Stomach smooth muscle (tissue), 2 donors: ENCODE data around the gene SPRR2D.
"Not testable (repeated sequence)": the region's sequence is repeated elsewhere in the genome, so short reads cannot be mapped to it uniquely, and the experiment has no call there.

ENCODE experiments used
- H3K27ac ChIP-seq: one replicate; pipeline ENCODE4 v1.7.0; 2013; ENCODE audit warnings: mild to moderate bottlenecking, low read length, inconsistent platforms
- H3K27me3 ChIP-seq, 2 donors: one replicate each; pipeline ENCODE4 v1.7.0; 2013; ENCODE audit warnings: low read length in 2 of 2; ENCODE audit not compliant: insufficient read depth in 2 of 2, control insufficient read depth in 1 of 2
- H3K36me3 ChIP-seq, 2 donors: one replicate each; pipeline ENCODE4 v1.7.0; 2013; ENCODE audit warnings: low read length in 2 of 2; ENCODE audit not compliant: control insufficient read depth in 2 of 2, insufficient read depth in 2 of 2
- H3K4me1 ChIP-seq: one replicate; pipeline ENCODE4 v1.7.0; 2013; ENCODE audit warnings: low read length; ENCODE audit not compliant: control insufficient read depth, insufficient read depth
- H3K4me3 ChIP-seq, 2 donors: one replicate each; pipeline ENCODE4 v1.7.0; 2013; ENCODE audit warnings: low read length in 2 of 2
- H3K9ac ChIP-seq, 2 donors: one replicate each; pipeline ENCODE4 v1.7.0; 2013; ENCODE audit warnings: low read length in 2 of 2, mild to moderate bottlenecking in 1 of 2
- H3K9me3 ChIP-seq, 2 donors: one replicate each; pipeline ENCODE4 v1.7.0; 2013; ENCODE audit warnings: low read length in 2 of 2; ENCODE audit not compliant: control insufficient read depth in 2 of 2
- donor health status: healthy.
- donor health status: Pancreatic carcinoma.

Gene SPRR2D

DNA sequence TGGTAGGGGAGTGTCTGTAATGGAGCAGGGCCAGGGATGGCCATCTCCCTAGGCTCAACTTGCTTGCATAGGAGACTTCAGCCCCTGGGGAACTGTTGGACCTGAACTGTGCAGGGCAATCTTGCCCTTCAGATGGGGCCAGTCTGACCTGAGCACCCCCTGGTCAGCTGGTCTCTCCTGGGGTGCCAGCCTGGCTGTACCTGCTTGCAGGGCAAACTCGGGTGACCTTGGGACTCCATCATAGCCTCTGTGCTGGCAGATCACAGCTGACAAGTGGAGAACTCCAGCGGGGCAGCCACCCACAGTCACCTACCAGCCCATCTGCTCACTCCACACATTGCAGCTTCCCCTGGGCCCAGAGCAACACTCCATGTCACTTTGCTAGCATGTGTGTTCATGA lies 8.3 kb upstream of the SPRR2D start:
- H3K36me3 ChIP-seq: no peaks in the 10 kb centered on the region
- no peaks in the 10 kb centered on the region for H3K27me3 ChIP-seq
- H3K4me1 ChIP-seq: no peaks in the 10 kb centered on the region
- H3K27ac ChIP-seq: no peak overlapping the region
- H3K9ac ChIP-seq: no peak overlapping the region
- no peaks in the 10 kb centered on the region for H3K9me3 ChIP-seq
- no peak overlapping the region for H3K4me3 ChIP-seq

DNA sequence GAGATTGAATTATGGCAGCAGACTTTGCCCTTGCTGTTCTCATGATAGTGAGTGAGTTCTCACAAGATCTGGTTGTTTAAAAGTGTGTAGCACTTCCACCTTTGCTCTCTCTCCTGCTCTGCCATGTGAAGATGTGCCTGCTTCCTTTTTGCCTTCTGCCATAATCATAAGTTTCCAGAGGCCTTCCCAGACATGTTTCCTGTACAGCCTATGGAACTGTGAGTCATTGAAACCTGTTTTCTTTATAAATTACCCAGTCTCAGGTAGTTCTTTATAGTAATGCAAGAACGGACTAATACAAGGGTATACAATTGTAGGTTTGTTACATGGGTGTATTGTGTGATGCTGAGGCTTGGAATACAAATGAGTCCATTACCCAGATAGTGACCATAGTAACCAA lies 5.7 kb downstream of the SPRR2D start:
- H3K27me3 ChIP-seq: no peaks in the 10 kb centered on the region
- H3K36me3 ChIP-seq: no peaks in the 10 kb centered on the region
- H3K27ac ChIP-seq: no peak overlapping the region
- H3K9ac ChIP-seq: no peak overlapping the region
- H3K4me3 ChIP-seq: no peak overlapping the region
- H3K9me3 ChIP-seq: no peaks in the 10 kb centered on the region
- H3K4me1 ChIP-seq: no peaks in the 10 kb centered on the region

DNA sequence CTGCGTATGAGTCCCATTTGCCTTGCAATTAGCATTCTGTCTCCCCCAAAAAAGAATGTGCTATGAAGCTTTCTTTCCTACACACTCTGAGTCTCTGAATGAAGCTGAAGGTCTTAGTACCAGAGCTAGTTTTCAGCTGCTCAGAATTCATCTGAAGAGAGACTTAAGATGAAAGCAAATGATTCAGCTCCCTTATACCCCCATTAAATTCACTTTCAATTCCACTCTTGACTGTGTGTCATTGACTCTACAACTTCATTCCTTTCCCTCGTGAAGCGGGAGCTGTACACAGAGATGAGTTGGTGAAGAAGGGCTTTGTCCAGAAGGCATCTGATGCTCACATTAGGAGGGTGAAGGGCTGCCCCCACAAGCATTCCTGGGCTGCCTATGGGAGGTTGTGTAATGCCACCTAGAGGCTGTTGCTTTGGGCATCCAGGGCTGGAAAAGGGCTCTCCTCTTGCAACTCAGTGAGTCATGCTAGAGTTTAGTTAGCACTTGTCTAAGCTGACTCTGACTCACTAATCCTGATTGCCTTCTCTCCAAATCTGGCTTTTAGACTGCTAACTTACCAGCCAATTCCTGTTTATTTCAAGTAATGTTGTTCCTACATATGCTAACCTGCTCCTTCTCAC lies 8.1 kb downstream of the SPRR2D start:
- Histone ChIP-seq H3K36me3 (no peaks in the 10 kb centered on the region), H3K4me1 (no peaks in the 10 kb centered on the region), H3K4me3 (no peak overlapping the region), H3K9me3 (no peaks in the 10 kb centered on the region), H3K27ac (no peak overlapping the region), H3K9ac (no peak overlapping the region), H3K27me3 (no peaks in the 10 kb centered on the region)

DNA sequence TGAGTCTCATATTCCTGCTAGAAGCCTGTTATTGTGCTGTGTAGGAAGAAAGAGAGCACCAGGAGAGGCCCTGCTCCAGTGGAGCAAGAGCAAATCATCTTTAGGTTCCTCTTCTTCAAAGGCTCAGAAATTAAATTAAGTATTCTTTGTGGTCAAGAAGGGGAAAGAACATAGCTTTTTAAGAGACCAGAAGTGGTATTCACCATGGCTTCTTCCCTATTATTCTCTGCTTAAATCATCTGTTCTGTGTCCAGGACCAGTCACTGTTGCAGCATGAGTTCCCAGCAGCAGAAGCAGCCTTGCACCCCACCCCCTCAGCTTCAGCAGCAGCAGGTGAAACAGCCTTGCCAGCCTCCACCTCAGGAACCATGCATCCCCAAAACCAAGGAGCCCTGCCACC lies 8.8 kb downstream of the SPRR2D start:
- no peaks in the 10 kb centered on the region for H3K36me3 ChIP-seq
- no peaks in the 10 kb centered on the region for H3K4me1 ChIP-seq
- no peak overlapping the region for H3K27ac ChIP-seq
- H3K9me3 ChIP-seq: no peaks in the 10 kb centered on the region
- H3K4me3 ChIP-seq: no peak overlapping the region
- H3K27me3 ChIP-seq: no peaks in the 10 kb centered on the region
- no peak overlapping the region for H3K9ac ChIP-seq

DNA sequence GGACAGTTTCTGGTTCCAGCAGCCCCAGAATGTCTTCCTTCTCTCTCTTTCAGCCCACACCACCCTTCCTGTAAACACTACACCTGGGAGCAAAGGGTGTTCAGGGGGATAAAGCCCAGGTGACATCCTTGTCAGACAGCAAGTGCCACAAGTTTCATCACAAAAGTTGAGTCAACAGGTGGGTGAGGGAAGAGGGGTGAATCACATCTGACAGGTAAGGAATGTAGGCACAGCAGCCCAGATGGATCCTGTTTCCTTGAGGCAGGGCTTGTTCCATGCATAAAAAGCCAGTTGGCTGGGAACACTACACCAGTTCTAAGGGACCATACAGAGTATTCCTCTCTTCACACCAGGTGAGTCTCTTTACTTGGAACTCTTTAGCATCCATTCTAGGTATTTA lies 10.0 kb downstream of the SPRR2D start, which contains the start of gene SPRR1B:
SPRR1B (plus strand) TSS at position 309 of the 400 bp plus-strand sequence. CDS start 1,143 bp downstream, outside the sequence.
- Histone ChIP-seq H3K9ac (no peak within 1 kb of the TSS), H3K9me3 (no peaks in the 10 kb centered on the region), H3K4me3 (no peak within 1 kb of the TSS), H3K4me1 (no peaks in the 10 kb centered on the region), H3K36me3 (no peaks in the 10 kb centered on the region), H3K27me3 (no peaks in the 10 kb centered on the region), H3K27ac (no peak within 1 kb of the TSS)

DNA sequence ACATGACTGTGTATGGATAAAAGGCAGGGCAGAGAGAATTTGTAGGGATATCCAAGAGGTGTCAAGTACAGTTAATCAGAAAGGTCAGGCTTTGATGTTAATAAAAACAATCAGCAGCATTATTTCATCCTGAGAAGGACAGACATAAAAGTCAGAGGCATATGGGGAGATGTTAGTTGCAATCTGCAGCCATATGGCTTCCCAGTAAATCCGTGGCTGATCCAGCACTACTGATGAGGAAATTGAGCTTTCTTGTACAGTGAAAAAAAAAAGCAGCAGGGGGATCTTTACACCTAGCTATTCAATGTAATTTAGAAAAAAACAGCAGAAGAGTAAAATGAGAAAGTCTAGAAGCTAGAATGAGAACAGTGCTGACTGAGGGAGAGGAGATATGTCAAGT lies 12.2 kb downstream of the SPRR2D start:
- no peak overlapping the region for H3K4me3 ChIP-seq
- no peak overlapping the region for H3K27ac ChIP-seq
- H3K4me1 ChIP-seq: no peaks in the 10 kb centered on the region
- no peak overlapping the region for H3K9ac ChIP-seq
- H3K27me3 ChIP-seq: no peaks in the 10 kb centered on the region
- H3K36me3 ChIP-seq: no peaks in the 10 kb centered on the region
- no peaks in the 10 kb centered on the region for H3K9me3 ChIP-seq

DNA sequence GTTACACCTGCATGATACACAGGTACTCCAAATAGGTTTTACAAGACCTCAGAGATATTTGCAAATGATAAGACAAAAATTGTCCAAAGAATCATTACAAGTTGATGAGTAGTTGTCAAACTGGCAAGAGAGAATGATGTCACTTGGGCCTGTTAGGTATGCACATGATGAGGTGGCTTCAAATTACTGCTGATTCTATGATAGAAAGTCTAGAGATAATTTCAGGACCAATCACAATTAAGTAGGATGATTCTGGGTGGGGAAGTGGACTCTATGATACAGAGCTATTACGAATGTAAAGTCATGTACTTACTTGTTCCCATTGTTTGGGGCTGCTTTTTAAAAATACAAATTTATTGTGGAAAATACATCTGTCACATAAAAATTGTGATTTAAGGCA lies 15.1 kb downstream of the SPRR2D start:
- Histone ChIP-seq H3K27me3 (no peaks in the 10 kb centered on the region), H3K36me3 (no peaks in the 10 kb centered on the region), H3K9ac (no peak overlapping the region), H3K4me1 (no peaks in the 10 kb centered on the region), H3K4me3 (no peak overlapping the region), H3K9me3 (no peaks in the 10 kb centered on the region), H3K27ac (no peak overlapping the region)

DNA sequence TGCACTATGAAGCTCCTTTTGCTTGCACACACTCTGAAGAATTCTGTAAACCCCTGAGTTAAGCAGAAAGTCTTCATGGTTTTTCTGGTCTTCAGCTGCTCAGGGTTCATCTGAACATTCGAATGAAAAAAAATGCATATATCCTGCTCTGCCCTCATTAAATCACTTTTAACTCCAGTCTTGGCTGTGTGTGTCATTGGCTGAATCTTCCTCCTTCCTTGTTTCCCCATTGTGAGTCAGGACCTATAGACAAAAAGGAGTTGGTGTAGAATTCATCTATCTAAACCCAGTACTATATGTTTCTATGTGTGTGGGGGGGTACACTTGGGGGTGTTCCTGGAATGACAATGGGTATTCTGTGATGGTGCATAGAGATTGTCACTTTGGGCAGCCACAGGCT lies 16.5 kb downstream of the SPRR2D start:
- no peak overlapping the region for H3K27ac ChIP-seq
- H3K4me3 ChIP-seq: no peak overlapping the region
- H3K36me3 ChIP-seq: no peaks in the 10 kb centered on the region
- no peaks in the 10 kb centered on the region for H3K27me3 ChIP-seq
- H3K9ac ChIP-seq: no peak overlapping the region
- no peaks in the 10 kb centered on the region for H3K9me3 ChIP-seq
- H3K4me1 ChIP-seq: no peaks in the 10 kb centered on the region

DNA sequence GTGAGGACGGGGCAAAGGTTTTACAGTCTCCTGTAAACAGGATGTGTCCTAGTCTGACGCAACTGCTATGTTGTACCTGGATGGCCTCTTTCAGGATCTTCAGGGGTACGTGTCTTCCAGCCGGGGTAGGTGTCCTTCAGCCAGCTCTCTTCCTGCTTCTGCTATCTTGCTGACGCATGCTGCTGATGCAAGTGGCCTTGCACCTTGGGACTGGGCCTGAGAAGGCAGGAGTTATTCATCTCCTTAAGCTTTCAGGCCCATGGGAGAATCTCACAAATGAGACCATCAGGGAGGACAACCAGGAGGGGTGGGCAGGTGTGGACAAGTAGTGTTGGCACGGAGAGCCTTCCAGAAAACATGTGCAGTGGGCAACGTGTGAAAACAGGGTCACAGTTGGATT lies 17.8 kb downstream of the SPRR2D start:
- no peaks in the 10 kb centered on the region for H3K27me3 ChIP-seq
- H3K4me3 ChIP-seq: no peak overlapping the region
- H3K4me1 ChIP-seq: no peaks in the 10 kb centered on the region
- H3K36me3 ChIP-seq: no peaks in the 10 kb centered on the region
- no peak overlapping the region for H3K9ac ChIP-seq
- no peak overlapping the region for H3K27ac ChIP-seq
- no peaks in the 10 kb centered on the region for H3K9me3 ChIP-seq

DNA sequence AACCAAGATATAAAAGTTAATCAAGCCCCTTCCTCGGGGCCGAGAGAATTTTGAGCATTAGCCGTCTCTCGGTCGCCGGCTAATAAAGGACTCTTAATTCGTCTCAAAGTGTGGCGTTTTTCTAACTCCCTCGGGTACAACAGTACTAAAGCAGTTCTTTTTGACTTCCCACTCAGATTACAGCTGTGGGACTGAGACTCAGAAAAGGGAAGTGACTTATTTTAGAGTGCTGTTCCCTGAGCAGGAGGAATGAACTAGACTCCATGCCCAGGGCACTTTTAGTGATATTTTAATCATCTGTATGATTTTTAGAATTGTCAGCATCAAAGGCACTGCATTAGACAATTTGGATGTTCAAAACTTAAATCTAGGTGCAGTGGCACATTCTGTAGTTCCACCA lies 18.6 kb downstream of the SPRR2D start:
- not testable (repeated sequence) for H3K4me3 ChIP-seq, H3K9me3 ChIP-seq, H3K27ac ChIP-seq, H3K9ac ChIP-seq, H3K36me3 ChIP-seq, H3K27me3 ChIP-seq, H3K4me1 ChIP-seq

DNA sequence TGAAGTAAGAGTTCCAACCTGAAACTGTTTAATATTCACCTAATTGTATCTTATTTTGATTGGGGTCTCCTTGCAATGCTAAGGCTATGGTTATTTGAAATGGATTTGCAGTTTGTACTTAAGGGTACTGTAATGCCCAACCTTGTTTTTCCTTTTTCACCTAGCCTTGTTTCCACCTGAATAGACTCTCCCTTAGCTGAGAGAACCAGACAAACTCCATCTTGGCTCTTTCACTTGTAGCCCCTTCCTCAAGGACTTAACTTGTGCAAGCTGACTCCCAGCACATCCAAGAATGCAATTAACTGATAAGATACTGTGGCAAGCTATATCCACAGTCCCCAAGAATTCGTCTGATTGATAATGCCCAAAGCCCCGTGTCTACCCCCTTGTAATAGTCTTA lies 19.1 kb downstream of the SPRR2D start:
- H3K27ac ChIP-seq, H3K36me3 ChIP-seq, H3K4me3 ChIP-seq, H3K4me1 ChIP-seq, H3K27me3 ChIP-seq, H3K9me3 ChIP-seq, H3K9ac ChIP-seq: not testable (repeated sequence)
